GM23248 (cell line): ENCODE measurements around the gene JMY. TPM values are rescaled to one million over a fixed set of nuclear protein-coding genes. Genes with fewer than 3 reads are reported as not detected.

ENCODE experiments used
- DNase-seq: peaks from one replicate; pipeline ENCODE4 v3.0.0-alpha.2; 2015
- H2AFZ ChIP-seq: fragments of 200-600 bp; sonication (generic); 2 replicates; pipeline ENCODE4 v1.6.1; 2016; ENCODE audit warnings: antibody characterized with exemption
- H3F3A ChIP-seq: fragments of 200-600 bp; sonication (generic); 2 replicates; pipeline ENCODE4 v1.6.1; 2016; ENCODE audit warnings: mild to moderate bottlenecking, antibody characterized with exemption, mixed run types; ENCODE audit not compliant: insufficient read depth
- H3K27ac ChIP-seq: fragments of 200-600 bp; sonication (generic); 2 replicates; pipeline ENCODE4 v1.5.1; 2016; ENCODE audit warnings: mild to moderate bottlenecking
- H3K27me3 ChIP-seq: fragments of 200-600 bp; sonication (generic); replicated peaks from 2 replicates; pipeline ENCODE4 v1.6.1; 2016; ENCODE audit warnings: mild to moderate bottlenecking; ENCODE audit not compliant: insufficient read depth
- H3K36me3 ChIP-seq: fragments of 200-600 bp; sonication (generic); 2 replicates; pipeline ENCODE4 v1.6.1; 2016; ENCODE audit warnings: low read depth, mild to moderate bottlenecking
- H3K4me1 ChIP-seq: fragments of 200-600 bp; sonication (generic); 2 replicates; pipeline ENCODE4 v1.6.1; 2016; ENCODE audit warnings: mild to moderate bottlenecking; ENCODE audit not compliant: insufficient read depth
- H3K4me2 ChIP-seq: fragments of 200-600 bp; sonication (generic); one replicate; pipeline ENCODE4 v1.6.1; 2016; ENCODE audit warnings: mild to moderate bottlenecking; ENCODE audit not compliant: unreplicated experiment
- H3K4me3 ChIP-seq: fragments of 200-600 bp; sonication (generic); 2 replicates; pipeline ENCODE4 v1.5.1; 2016; ENCODE audit warnings: mild to moderate bottlenecking
- H3K79me2 ChIP-seq: fragments of 200-600 bp; sonication (generic); 2 replicates; pipeline ENCODE4 v1.6.1; 2016; ENCODE audit warnings: mild to moderate bottlenecking; ENCODE audit not compliant: insufficient read depth
- H3K9ac ChIP-seq: fragments of 200-600 bp; sonication (generic); 2 replicates; pipeline ENCODE4 v1.6.1; 2016; ENCODE audit warnings: mild to moderate bottlenecking
- H3K9me2 ChIP-seq: fragments of 200-600 bp; sonication (generic); 2 replicates; pipeline ENCODE4 v1.6.1; 2016; ENCODE audit warnings: mixed run types, mild to moderate bottlenecking, moderate library complexity; ENCODE audit not compliant: insufficient read depth
- H3K9me3 ChIP-seq: fragments of 200-600 bp; sonication (generic); one replicate; pipeline ENCODE4 v1.6.1; 2017; ENCODE audit warnings: low read depth
- H4K20me1 ChIP-seq: fragments of 200-600 bp; sonication (generic); 2 replicates; pipeline ENCODE4 v1.6.0; 2016; ENCODE audit not compliant: insufficient read depth
- EZH2 ChIP-seq: fragments of 200-600 bp; sonication (generic); IDR thresholded peaks from 2 replicates; pipeline ENCODE4 v1.6.1; 2018; ENCODE audit warnings: antibody characterized with exemption, mild to moderate bottlenecking; ENCODE audit not compliant: insufficient read depth, poor library complexity, severe bottlenecking
- EZH2phosphoT487 ChIP-seq: fragments of 200-600 bp; sonication (generic); IDR thresholded peaks from 2 replicates; pipeline ENCODE4 v1.6.1; 2018; ENCODE audit warnings: antibody characterized with exemption, moderate library complexity, mild to moderate bottlenecking, low read depth; ENCODE audit not compliant: insufficient read depth
- WGBS, 2 experiments: methylation state at CpG; one replicate each; pipeline ENCODE4 v1.1.6; 2015 to 2017; ENCODE audit warnings: low lambda C conversion rate in 2 of 2, low coverage in 1 of 2; ENCODE audit errors: missing lambda C conversion rate in 2 of 2; 5-methylcytosine and 5-hydroxymethylcytosine counted together
- in situ Hi-C: fragments of 300-500 bp; cut with MboI; formaldehyde crosslinking; loops from 2 replicates; pipeline ENCODE4 v1.15.0; 2020
- polyA plus RNA-seq: library from polyadenylated mRNA; unstranded; fragments of >200 nt; fragmentation: Nextera tagmentation; extraction: Ambion mirVana; gene quantifications from 2 replicates; pipeline ENCODE4 v1.2.1, GENCODE V29; 2016
- total RNA-seq: library from RNA; depleted of rRNA; stranded (reverse); fragments of >200 nt; shearing (Covaris generic); gene quantifications from 2 replicates; pipeline ENCODE4 v1.2.3, GENCODE V29; 2014

JMY gene
- total and polyA plus RNA-seq, 2 experiments from 2014 or later = 3.4 to 12.2 TPM

DNA sequence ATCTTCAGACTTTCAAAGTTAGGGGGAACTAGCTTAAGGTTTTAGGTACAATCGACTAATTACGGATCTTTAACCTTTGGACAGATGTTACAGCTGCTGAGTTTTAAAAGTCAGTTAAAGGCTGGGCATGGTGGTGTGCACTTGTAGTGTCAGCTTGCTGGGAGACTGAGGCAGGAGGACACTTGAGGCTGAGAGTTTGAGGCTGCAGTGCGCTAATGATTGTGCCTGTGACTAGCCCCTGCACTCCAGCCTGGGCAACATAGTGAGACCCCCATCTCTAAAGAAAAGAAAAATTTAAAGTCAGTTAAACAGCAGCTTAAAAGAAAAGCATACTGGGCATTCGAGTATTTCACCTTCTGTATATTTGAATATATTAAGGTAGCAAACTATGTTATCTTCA lies 51.4 kb downstream of the JMY start:
- Histone ChIP-seq H2AFZ (no peak overlapping the region), H3K4me3 (no peak overlapping the region), H3K4me1 (no peaks in the 10 kb centered on the region), H3K9ac (no peak overlapping the region), H3K9me3 (no peaks in the 10 kb centered on the region), H3K4me2 (no peak overlapping the region), H3K27ac (no peak overlapping the region), H3K9me2 (no peaks in the 10 kb centered on the region), H3K27me3 (no peaks in the 10 kb centered on the region), H3F3A (no peaks in the 10 kb centered on the region), H4K20me1 (no peaks in the 10 kb centered on the region), H3K79me2 (no peaks in the 10 kb centered on the region), H3K36me3 (peaks cover under 1% of the 10 kb centered on the region)
- in situ Hi-C loops = no loop called here
- TF ChIP-seq EZH2phosphoT487 (no peak), EZH2 (no peak)
- 93 to 95% methylated on average over 4 of the region's 4 CpGs for WGBS, 2 experiments
- no peak for DNase-seq

DNA sequence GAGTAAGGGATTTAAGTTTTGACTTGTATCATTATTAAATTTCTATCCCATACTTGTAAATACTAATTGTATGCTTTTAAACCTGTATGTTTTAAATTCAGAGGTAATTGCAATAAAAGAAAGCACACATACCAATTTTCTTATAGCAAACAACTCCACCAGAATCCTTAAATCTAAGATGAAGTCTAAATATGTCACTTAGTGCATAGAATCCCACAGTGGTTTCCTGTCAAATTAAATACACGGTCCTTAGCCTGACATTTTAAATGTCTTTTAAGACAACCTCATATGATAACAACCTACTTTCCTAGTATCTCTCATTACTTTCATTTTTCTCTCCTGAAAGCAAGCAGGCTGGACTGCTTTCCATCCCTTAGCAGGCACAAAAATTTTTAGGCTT lies 52.0 kb downstream of the JMY start:
- H3K36me3 ChIP-seq = no peaks in the 10 kb centered on the region; the same call in none of the 2 replicates
- H3K4me2 ChIP-seq = no peak overlapping the region

DNA sequence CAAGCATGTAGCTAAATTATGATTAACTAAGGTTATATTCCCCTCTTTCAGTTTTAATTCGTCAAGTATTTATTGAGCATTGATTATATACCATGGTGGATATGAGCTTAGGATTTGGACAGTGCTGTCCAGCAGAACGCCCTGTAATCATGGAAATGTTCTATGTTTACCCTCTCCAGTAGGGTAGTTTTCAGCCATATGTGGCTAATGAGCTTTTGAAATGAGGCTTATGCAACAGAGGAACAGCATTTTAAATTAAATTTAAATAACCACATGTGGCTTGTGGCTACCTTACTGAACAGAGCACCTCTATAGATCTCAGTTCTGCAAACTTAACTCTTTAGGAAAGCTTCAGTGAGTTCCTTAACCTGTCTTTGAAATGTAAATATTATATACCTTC lies 59.1 kb downstream of the JMY start:
- no peaks in the 10 kb centered on the region for H3K9me2 ChIP-seq
- in situ Hi-C loops = no loop called here
- no peaks in the 10 kb centered on the region for H4K20me1 ChIP-seq
- H3K4me2 ChIP-seq = no peak overlapping the region
- 95 to 98% methylated on average over 2 of the region's 2 CpGs for WGBS, 2 experiments
- no peaks in the 10 kb centered on the region; the same call in none of the 2 replicates for H3K36me3 ChIP-seq
- no peak for DNase-seq
- H3K9ac ChIP-seq = no peak overlapping the region
- H3K4me1 ChIP-seq = no peaks in the 10 kb centered on the region
- no peak for TF ChIP-seq EZH2
- TF ChIP-seq EZH2phosphoT487 = no peak
- H2AFZ ChIP-seq = no peak overlapping the region
- H3K4me3 ChIP-seq = no peak overlapping the region
- no peaks in the 10 kb centered on the region for H3K79me2 ChIP-seq
- H3K9me3 ChIP-seq = no peaks in the 10 kb centered on the region
- peaks cover under 1% of the 10 kb centered on the region; the same call in 1 of the 2 replicates for H3F3A ChIP-seq
- H3K27ac ChIP-seq = no peak overlapping the region
- H3K27me3 ChIP-seq = no peaks in the 10 kb centered on the region

More for the DNA sequence above, 52.0 kb downstream of the JMY start:
- H3K9me2 ChIP-seq = no peaks in the 10 kb centered on the region
- H4K20me1 ChIP-seq = no peaks in the 10 kb centered on the region
- no peak for DNase-seq
- 100% methylated on average over 1 of the region's 1 CpG for WGBS, 2 experiments
- H3K27ac ChIP-seq = no peak overlapping the region
- no peaks in the 10 kb centered on the region for H3K9me3 ChIP-seq
- no peak overlapping the region for H3K4me3 ChIP-seq
- no peaks in the 10 kb centered on the region for H3K4me1 ChIP-seq
- no peaks in the 10 kb centered on the region for H3K27me3 ChIP-seq
- in situ Hi-C loops = no loop called here
- H2AFZ ChIP-seq = no peak overlapping the region
- no peaks in the 10 kb centered on the region for H3K79me2 ChIP-seq
- no peaks in the 10 kb centered on the region for H3F3A ChIP-seq
- no peak overlapping the region for H3K9ac ChIP-seq
- no peak for TF ChIP-seq EZH2phosphoT487
- TF ChIP-seq EZH2 = no peak

DNA sequence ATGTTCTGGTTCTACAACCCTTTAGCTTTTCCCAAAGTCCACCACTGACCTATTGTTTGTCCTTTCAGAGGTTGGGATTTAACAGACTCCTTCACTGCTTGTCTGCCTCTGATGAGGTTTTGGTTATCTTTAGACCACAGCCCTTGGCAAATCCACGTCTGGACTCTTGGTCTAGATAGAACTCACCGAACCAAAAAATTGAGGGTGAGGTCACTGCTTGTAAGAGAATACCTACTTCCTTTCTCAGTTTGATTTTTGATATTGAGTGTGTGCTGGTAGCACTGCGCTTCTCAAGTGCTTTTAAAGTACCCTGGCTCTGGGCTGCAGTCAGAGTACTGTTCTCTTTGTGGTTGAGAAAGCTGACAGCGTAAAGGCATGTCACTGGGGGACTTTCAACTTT lies 61.7 kb downstream of the JMY start:
- Histone ChIP-seq H3K9me3 (no peaks in the 10 kb centered on the region), H3K4me3 (no peak overlapping the region), H3K9ac (no peak overlapping the region), H3K9me2 (no peaks in the 10 kb centered on the region), H3K36me3 (peaks cover 9% of the 10 kb centered on the region; the same call in 1 of the 2 replicates), H3K27ac (no peak overlapping the region), H4K20me1 (no peaks in the 10 kb centered on the region), H3F3A (peaks cover 14% of the 10 kb centered on the region; the same call in 1 of the 2 replicates), H2AFZ (no peak overlapping the region), H3K4me1 (peaks cover 9% of the 10 kb centered on the region), H3K27me3 (no peaks in the 10 kb centered on the region), H3K4me2 (no peak overlapping the region), H3K79me2 (no peaks in the 10 kb centered on the region)
- TF ChIP-seq EZH2phosphoT487 = no peak
- 95 to 97% methylated on average over 4 of the region's 4 CpGs for WGBS, 2 experiments
- no peak for DNase-seq
- in situ Hi-C loops = no loop called here
